HTERT RPE-1 (cell line): ENCODE data around the gene KDELR1.
"Not testable (repeated sequence)": the region's sequence is repeated elsewhere in the genome, so short reads cannot be mapped to it uniquely, and the experiment has no call there.

ENCODE experiments used
- in situ Hi-C: fragments of 300-500 bp; cut with MboI; formaldehyde crosslinking; loops from 4 replicates; pipeline ENCODE4 v1.14.3; 2020; ENCODE audit warnings: low sequenced_read_pairs

KDELR1 gene

DNA sequence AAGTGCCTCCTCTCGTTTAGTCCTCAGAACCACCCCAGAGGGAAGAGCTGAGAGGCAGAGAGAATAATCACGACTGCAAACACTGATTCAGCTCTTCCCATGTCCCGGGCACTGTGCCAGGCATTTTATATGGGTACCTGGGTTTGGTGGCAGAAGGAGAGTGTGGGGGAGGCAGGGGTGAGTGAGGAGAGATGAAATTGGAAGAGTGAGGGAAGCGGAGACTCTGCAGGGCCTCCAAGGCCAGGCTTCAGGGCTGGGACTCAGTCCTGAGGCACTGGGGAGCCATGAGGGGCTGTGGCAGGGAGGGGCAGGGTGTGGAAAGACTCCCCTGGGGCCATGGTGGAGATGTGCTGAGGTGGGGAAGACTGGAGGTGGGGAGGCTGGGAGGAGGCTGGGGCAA, 18.4 kb downstream of the KDELR1 start:
- in situ Hi-C loops = no loop called here

DNA sequence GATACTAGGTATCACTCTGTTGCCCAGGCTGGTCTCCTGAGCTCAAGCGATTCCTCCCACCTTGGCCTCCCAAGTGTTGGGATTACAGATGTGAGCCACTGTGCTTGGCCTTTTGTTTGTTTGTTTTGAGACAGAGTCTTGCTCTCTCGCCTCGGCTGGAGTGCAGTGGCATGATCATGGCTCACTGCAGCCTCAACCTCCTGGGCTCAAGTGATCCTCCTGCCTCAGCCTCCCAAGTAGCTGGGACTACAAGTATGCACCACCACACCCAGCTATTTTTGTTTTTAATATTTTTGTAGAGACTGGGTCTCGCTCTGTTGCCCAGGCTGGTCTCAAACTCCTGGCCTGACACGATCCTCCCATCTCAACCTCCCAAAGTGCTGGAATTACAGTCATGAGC, 19.6 kb downstream of the KDELR1 start:
- in situ Hi-C loops = not testable (repeated sequence)

DNA sequence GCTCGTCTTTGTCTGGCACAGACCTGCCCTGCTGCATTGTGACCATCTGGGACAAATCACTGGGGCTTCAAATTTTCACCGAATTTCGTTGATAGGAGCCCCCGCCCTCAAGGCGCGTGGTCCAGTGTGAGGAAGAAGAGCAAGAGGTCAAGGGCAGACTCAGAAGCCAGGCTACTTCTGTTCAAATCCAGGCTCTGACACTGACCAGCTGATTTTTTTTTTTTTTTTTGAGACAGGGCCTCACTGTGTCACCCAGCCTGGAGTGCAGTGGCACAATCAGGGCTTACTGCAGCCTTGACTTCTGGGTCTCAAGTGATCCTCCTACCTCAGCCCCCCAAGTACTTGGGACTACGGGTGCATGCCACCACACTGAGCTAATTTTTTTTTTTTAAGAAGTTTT, 20.0 kb downstream of the KDELR1 start:
- in situ Hi-C loops = no loop called here

DNA sequence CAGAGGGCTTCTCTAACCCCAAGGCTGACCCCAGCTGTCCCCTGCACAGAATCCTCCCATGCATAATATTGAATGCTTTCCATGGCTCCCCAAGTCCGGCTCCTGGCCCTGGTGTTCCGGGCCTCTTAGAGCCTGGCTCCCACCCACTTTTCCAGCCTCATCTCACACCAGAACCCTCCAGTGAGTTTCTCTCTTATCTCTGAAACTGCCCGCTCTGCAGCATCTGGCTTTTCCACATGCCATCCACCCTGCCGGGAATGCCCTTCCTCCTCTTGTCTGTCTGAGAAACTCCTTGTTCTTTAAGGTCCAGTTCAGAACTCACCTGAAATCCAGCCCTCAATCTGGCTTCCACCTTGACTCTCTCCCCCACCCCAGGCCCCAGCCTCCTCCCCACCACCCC, 20.4 kb downstream of the KDELR1 start:
- in situ Hi-C loops = no loop called here

DNA sequence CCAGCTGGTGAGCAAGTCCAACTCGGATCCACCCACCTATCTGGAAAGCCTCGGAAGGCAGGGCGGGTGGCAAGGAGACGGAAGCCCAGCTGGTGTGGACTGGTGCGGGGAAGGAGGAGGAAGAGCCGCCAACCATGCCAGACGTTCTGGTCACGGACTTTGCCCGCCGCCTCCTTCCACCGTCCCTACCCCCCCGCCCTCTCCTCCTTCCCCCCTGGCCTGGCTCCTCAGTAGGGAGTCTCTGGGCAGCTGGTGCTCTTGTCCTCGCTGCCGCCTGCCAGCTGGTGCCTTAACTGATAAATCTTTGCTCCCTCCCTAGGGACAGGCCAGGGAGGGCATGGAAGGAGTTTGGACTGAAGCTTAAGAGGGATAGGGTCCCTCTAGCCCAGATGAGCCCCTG, 22.4 kb downstream of the KDELR1 start:
- in situ Hi-C loops = no loop called here

DNA sequence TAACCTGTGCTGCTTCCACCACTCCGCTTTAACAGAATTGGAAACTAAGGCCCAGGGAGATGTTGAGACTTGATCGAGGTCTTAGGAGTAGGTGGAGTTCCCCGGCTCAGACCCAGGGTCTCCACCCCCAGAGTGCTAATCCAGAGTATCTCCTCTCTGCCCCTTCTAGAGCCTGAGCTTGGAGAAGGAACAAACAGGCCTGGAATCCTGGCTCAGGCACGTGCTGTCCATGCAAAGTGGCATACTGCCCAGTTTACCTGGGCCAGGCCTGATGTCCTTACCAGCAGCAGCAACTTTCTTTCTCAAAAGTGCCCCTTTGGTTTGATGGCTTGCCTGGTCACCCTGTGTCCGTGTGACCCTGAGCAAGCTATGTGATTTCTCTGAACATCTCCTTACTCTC, 23.5 kb downstream of the KDELR1 start:
- in situ Hi-C loops = no loop called here

DNA sequence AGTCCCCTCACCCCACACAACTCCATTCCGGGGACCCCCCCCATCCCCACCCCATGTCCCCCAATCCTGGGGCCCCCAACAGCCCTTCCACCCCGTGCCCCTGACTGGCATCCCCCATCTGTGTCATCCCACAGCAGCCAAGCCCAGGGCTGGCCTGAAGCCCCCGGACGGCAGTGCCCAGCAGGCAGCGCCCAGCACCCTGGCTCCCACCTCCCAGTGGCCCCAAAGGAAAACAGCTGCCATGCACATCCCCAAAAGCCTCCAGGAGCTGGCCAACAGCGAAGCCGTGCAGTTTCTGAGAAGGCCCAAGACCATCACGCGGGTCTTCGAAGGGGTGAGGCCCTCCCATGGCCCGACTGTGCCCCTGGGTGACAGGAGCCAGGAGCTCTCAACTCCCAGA, 25.7 kb downstream of the KDELR1 start:
- in situ Hi-C loops = no loop called here

DNA sequence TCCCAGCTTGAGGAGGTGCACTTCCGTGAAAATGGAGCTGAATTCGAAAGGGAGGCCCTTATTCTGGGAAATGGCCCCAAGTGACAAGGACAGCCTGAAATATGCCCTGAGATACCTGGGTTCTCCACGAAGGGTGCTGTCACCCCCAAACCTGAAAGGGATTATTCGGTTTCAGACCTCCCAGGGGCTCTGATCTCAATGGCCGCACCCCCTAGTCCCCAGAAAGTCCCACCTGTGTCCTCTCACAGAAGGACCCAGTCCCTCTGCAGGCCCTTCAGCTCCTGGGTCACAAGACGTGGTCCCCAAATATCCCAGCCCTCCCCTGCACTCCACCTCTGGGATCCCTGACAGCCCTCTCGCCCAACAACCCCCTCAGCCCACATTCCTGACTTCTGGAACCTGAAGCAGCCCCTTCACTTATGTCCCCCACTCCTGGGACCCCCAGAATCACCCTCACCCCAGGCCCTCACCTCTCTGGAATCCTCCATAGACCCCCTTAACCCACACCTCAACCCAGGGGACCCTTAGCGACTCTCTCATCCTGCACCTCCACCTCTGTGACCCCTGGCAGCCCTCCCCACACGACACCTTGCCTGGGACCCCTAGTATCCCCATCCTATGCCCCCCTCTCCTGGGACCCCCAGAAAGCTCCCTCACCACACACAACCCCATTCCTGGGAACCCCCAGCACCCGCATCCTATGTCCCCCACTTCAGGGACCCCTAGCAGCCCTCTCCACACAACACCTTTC, 26.6 kb downstream of the KDELR1 start:
- in situ Hi-C loops = no loop called here

DNA sequence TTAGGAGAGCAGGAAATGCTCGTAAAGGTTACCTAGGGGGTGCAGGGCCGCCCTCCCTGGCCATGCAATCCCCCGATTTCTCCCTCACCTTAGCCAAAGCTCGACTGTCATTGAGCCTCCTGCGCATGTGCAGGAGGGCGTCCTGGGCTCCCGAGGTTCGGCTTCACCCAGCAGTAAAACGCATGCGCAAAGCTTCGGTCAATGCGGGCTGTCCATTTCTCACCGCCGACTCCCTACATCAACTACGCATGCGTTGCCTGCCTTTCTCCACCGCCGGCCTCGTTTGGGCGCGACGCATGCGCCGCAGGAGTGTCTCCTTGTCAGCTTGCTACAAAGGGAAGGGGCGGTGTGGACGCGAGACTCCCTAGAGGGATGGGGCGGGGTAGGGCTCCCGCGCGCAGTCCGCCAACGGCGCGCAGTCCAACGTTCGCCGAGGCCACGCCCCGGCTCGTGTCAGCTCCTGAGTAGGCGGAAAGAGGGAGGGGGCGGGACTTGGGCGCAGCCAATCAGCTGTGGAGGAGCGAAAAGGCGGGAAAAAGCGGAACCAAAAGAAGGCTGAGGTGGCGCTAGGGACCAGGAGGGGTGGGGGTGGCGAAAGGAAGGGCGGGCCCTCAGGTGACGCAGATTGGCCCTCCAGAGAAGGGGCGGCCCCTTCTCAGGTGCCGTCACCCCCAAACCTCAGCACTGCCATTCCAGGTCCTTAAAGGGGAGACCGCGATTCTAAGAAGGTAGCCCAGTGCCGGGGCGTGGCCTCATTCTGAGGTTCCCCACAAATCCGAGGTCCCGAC, 27.3 kb downstream of the KDELR1 start, which contains the start of the genes SYNGR4 and TMEM143:
Gene SYNGR4, plus strand, starts transcription at position 558 of the 788 bp plus-strand sequence. CDS start 1,476 bp downstream, outside the sequence.
Gene TMEM143, minus strand, starts transcription at position 131 of the 788 bp plus-strand sequence. Its CDS starts 20 bp downstream, at position 111.
- in situ Hi-C loops = no loop called here

DNA sequence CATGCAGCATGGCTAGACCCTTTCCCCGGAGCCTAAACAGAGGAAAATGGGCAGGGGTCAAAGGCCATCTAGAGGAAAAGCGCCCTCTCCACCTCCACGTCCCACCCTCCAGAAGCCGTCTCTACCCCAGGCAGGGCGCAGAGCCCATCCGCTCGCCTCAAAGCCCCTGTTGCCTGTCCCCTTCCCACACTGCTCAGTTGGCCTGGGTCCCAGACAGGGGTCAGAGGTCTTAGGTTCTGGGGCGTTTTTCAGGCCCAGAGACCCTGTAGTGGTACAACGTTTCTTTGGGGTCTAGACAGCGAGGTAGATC, 27.9 kb downstream of the KDELR1 start:
- in situ Hi-C loops = no loop called here

DNA sequence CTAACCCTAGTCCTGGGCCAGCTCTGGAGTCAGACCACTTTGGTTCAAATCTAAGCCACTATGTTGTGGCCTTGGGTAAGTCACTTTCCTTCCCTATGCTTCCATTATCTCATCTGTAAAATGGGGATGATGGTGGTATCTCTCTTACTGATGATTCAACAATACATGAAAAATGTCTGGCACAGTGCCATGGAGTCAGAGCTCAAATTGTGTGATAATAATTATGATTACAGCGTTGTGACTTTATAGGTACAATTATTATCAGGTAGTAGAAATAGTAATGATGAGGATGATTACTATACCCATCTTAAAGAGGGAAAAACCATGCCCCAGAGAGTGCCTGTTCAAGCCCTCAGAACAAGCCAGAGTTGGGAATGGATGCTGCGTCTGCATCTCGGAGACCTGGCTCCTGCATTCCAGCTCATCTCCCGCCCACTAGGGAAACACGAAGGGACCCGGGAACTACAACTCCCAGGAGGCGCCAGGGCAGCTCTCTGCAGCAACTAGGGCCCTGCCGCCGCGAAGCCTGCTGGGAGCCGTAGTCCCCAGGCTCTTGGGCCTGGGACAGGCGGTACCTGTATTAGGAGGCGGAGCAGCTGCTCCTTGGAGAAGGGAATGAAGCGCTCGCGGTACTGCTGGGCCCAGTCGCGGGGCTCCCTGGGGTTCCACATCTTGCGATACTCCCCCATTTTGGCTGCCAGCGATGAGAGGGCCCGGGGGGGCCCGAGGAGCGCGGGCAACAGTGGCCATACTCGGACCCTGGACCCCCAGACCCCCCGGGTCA, 28.4 kb downstream of the KDELR1 start:
- in situ Hi-C loops = no loop called here

DNA sequence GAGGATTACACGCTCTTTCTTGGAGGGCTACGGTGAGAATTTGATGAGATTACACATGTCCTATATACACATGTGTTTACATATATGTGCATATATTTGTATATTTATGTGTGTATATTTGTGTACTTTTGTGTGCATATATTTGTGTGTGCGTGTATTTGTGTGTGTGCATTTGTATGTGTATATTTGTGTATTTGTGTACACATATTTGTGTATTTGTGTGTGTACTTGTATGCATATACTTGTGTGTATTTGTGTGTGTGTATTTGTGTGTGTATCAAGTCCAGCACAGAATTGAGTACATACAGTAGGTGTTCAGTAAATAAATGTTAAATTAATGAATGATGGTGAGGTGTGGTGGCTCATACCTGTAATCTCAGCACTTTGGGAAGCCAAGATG, 29.4 kb downstream of the KDELR1 start:
- in situ Hi-C loops = no loop called here

DNA sequence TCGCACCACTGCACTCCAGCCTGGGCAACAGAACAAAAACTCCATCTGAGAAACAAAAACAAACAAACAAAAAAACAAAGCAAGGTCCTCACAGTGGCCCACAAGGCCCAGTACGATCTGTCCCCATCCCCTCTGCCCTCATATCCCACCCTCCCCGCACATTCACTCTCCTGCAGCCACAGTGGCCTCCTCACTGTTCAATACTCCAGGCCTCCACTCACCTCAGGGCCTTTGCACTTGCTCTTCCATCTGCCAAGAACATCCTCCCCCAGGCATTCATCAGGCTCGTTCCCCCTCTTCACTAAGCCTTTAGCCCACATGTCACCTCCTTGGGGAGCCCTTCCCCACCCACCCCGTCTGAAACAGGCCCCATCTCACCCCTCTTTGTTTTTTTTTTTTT, 32.2 kb downstream of the KDELR1 start:
- in situ Hi-C loops = no loop called here

DNA sequence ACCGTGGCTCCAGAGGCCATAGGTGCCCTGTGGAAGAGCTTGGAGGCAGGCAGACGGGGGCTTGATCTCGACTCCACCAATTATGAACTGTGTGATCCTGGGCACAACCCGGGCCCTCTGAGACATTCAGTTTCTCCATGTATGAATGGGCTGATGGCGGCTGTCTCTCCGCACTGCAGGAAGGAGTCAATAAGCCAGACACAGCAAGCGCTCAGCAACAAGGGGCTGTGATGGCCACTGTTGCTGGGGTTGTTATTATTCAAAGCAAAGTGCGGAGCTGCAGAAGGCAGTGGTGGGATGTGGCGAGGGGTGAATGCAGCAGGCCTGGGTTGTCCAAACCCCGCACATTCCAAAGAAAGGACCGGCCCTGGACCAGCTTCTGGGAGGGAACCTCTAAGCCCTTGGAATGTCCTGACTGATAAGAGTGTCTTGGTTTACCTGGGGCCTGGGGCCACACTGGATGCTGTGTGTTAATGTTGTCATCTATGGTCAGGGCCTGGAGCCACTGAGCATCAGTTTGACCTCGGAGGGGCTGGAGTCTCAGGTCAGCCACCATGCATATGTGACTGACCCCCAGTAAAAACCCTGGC, 35.9 kb downstream of the KDELR1 start:
- in situ Hi-C loops = no loop called here

DNA sequence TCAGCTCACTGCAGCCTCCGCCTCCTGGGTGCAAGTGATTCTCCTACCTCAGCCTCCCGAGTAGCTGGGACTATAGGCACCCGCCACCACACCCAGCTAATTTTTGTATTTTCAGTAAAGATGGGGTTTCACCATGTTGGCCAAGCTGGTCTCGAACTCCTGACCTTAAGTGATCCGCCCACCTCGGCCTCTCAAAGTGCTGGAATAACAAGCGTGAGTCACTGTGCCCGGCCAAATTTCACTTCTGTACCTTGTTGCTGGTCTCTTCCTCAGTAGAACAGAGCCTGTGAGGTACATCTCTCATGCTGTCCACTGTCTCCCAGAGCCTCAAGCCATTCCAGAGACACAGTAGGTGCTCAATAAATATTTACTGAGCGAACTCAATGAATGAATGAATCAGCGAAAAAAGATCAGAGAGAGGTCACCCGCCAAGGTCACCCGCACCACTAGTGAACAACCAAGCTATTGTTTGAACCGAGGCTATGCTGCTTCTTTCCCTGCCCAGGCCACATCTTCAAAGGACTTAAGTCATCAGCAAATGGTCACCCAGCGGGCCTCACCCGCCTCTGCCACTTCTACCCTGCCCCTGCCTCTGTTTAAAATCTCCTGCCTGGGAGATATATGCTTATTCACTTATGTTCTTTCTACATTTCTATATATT, 36.9 kb downstream of the KDELR1 start:
- in situ Hi-C loops = no loop called here

DNA sequence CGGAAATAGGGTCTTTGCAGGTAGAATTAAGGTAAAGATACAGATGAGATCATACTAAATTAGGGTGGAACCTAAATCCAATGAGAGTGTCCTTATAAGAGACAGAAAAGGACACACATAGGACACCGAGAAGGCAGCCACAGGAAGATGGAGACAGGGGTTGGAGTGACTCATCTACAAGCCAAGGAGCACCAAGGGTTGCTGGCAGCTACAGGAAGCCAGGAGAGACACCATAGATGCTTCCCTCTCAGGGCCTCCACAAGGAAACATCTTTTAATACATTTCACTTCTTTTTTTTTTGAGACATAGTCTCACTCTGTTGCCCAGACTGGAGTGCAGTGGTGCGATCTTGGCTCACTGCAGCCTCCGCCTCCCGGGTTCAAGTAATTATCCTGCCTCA, 37.7 kb downstream of the KDELR1 start:
- in situ Hi-C loops = no loop called here

DNA sequence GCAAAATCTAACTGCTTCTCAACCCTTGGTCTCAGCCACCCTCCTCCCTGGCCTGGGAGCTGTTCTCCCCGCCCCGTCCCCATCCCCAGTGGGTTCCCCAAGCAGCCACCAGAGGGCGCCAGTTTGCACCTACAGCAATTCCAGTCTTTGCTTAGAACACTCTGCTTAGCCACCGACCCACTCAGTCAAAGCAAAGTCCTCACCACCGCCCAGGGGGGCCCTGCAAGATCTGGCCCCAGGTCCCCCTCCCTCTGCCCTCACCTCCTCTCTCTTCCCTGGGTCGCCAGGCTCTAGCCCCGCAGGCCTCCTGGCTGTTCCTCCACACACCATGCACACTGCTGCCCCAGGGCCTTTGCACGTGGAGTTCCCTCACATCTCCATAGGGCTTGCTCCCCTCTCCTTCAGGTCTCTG, 40.0 kb downstream of the KDELR1 start:
- in situ Hi-C loops = no loop called here

DNA sequence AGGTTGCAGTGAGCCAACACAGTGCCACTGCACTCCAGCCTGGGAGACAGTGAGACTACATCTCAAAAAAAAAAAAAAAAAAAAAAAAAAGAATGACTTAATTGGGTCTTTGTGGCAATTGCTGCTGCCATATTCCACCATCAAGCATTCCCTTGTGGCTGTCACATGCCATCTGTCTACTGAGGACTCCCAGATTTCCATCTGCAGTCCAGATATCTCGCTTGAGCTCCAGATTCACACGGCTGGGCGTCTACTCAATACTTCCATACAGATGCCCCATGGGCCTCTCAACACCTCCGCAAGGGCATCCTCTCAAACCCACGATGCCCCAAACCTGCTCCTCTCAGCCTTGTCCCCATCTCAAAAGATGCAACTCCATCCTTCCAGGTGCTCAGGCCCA, 40.5 kb downstream of the KDELR1 start:
- in situ Hi-C loops = no loop called here

DNA sequence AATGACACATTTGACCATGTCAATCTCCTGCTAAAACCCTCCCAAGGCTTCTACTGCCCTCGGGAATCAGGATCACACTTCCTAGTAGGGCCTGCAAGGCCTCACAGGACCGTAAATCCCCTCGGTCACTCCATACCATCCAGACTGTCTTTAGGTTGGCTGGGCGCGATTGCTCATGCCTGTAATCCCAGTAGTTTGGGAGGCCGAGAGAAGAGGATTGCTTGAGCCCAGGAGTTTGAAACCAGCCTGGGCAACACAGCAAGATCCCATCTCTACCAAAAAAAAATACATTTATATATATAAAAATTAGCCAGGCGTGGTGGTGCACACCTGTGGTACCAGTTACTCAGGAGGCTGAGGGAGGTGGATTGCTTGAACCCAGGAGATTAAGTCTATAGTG, 42.6 kb downstream of the KDELR1 start:
- in situ Hi-C loops = no loop called here

DNA sequence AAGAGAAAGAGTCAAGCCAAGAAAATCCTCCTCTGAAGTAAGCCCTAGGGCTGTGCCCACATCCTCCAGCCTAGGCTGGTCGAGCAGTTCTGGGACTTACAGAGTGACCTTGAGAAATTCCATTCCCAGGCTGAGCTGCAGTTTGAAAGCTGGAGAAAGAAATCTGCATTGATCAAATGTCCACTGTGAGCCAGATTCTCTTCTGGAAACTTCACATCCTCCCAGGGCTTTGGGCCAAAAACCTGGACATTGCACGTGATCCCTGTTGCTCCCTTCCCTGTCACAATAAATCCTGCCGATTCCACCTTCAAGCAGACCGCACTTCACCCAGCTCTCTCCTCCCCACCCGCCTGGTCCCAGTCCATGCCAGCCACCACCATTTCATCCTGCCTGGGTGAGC, 43.3 kb downstream of the KDELR1 start:
- in situ Hi-C loops = no loop called here

DNA sequence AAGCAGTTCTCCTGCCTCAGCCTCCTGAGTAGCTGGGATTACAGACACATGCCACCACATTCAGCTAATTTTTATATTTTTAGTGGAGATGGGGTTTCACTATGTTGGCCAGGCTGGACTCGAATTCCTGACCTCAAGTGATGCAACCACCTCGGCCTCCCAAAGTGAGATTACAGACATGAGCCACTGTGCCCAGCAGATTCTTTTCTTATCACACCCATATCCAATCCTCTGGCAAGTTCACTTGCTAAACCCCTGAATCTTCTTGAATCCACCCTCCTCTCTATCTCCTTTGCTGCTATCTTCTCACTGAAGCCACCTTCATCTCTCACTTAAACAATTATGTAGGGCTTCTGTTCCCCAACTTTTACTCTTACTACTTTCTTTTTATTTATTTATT, 45.2 kb downstream of the KDELR1 start:
- in situ Hi-C loops = no loop called here
